Hepatocyte (in vitro differentiated cells): Measurements from ENCODE around the gene RPL18. TPM values are rescaled to one million over a fixed set of nuclear protein-coding genes. Genes with fewer than 3 reads are reported as not detected.

Experiments
- DNase-seq: peaks from one replicate; pipeline ENCODE4 v3.0.0-alpha.2; 2016; ENCODE audit warnings: low spot score
- H2AFZ ChIP-seq: fragments of 200-600 bp; sonication (generic); 2 replicates; pipeline ENCODE4 v1.6.0; 2016; ENCODE audit warnings: antibody characterized with exemption, mild to moderate bottlenecking
- H3K27ac ChIP-seq: fragments of 200-600 bp; sonication (generic); 2 replicates; pipeline ENCODE4 v1.5.1; 2016; ENCODE audit warnings: mild to moderate bottlenecking
- H3K27me3 ChIP-seq: fragments of 200-600 bp; sonication (generic); 2 replicates; pipeline ENCODE4 v1.6.1; 2016
- H3K36me3 ChIP-seq: fragments of 200-600 bp; sonication (generic); replicated peaks from 2 replicates; pipeline ENCODE4 v1.5.1; 2016; ENCODE audit warnings: low read depth; ENCODE audit not compliant: insufficient read depth
- H3K4me1 ChIP-seq: fragments of 200-600 bp; sonication (generic); 2 replicates; pipeline ENCODE4 v1.5.1; 2016; ENCODE audit warnings: mild to moderate bottlenecking, moderate library complexity; ENCODE audit not compliant: insufficient read depth
- H3K4me2 ChIP-seq: fragments of 200-600 bp; sonication (generic); 2 replicates; pipeline ENCODE4 v1.6.0; 2016
- H3K4me3 ChIP-seq: fragments of 200-600 bp; sonication (generic); 2 replicates; pipeline ENCODE4 v1.5.1; 2016; ENCODE audit warnings: mild to moderate bottlenecking
- H3K79me2 ChIP-seq: fragments of 200-600 bp; sonication (generic); 2 replicates; pipeline ENCODE4 v1.6.0; 2017; ENCODE audit warnings: mild to moderate bottlenecking
- H3K9me2 ChIP-seq: fragments of 200-600 bp; sonication (generic); replicated peaks from 2 replicates; pipeline ENCODE4 v1.6.0; 2017; ENCODE audit warnings: mild to moderate bottlenecking; ENCODE audit not compliant: insufficient read depth
- H3K9me3 ChIP-seq: fragments of 200-600 bp; sonication (generic); 2 replicates; pipeline ENCODE4 v1.5.1; 2016; ENCODE audit warnings: low read depth, mild to moderate bottlenecking
- H4K20me1 ChIP-seq: fragments of 200-600 bp; sonication (generic); 2 replicates; pipeline ENCODE4 v1.6.0; 2016; ENCODE audit warnings: mild to moderate bottlenecking; ENCODE audit not compliant: insufficient read depth, poor library complexity, severe bottlenecking
- EZH2 ChIP-seq: fragments of 200-600 bp; sonication (generic); IDR thresholded peaks from 2 replicates; pipeline ENCODE4 v1.6.1; 2016; ENCODE audit warnings: antibody characterized with exemption, mild to moderate bottlenecking, borderline replicate concordance
- EZH2phosphoT487 ChIP-seq: fragments of 200-600 bp; sonication (generic); IDR thresholded peaks from one replicate; pipeline ENCODE4 v1.6.1; 2018; ENCODE audit warnings: antibody characterized with exemption, mild to moderate bottlenecking, low read depth, moderate library complexity; ENCODE audit not compliant: unreplicated experiment, severe bottlenecking
- WGBS: methylation state at CpG from one replicate; pipeline ENCODE4 v1.1.6; 2016; ENCODE audit warnings: low lambda C conversion rate; ENCODE audit errors: missing lambda C conversion rate; 5-methylcytosine and 5-hydroxymethylcytosine counted together
- polyA plus RNA-seq: library from polyadenylated mRNA; unstranded; fragments of >200 nt; fragmentation: Nextera tagmentation; extraction: Ambion mirVana; gene quantifications from 2 replicates; pipeline ENCODE4 v1.2.1, GENCODE V29; 2016
- total RNA-seq: library from RNA; depleted of rRNA; stranded (reverse); fragments of >200 nt; gene quantifications from 2 replicates; pipeline ENCODE4 v1.2.3, GENCODE V29; 2014
- TF ChIP-seq, protein P1 (sequence below): fragments of 200-600 bp; sonication (generic); IDR thresholded peaks from 2 replicates; pipeline ENCODE4 v1.5.1; 2016; ENCODE audit warnings: antibody characterized with exemption, mild to moderate bottlenecking; ENCODE audit not compliant: poor library complexity

Gene RPL18
- total and polyA plus RNA-seq, 2 experiments from 2014 or later, result 623 to 1,372 TPM

DNA sequence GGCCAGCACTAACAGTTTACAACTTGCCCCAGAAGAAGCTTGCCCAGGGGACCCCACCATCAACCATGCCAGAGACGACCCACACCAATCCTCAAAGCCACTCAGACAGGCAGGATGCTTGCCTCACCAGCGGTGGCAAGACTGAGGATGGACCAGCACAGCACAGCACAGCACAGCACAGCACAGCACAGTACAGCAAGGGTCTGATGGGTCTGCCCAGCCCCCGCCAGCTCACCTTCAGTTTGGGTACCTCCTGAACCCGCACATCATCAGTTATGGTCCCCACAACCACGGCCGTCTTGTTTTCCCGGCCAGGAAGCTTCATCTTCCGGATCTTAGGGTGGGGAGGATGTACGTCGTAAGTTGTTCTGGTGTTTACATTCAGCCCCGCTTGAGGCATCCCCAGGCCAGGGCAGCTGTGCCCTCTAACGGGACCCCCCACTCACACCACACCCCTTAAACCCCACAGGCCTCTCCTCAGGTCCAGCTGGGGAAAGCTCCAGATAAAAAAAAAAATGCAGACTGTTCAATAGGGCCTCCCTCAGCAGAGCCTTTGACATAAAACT lies 2.4 kb downstream of the RPL18 start:
- Histone ChIP-seq H3K9me2 (no peaks in the 10 kb centered on the region), H4K20me1 (peaks cover 34% of the 10 kb centered on the region), H3K79me2 (peaks cover 40% of the 10 kb centered on the region), H2AFZ (no peak overlapping the region), H3K4me2 (peak overlapping the region; percentile 99), H3K27ac (peak overlapping the region; percentile 86), H3K4me3 (no peak overlapping the region), H3K4me1 (peaks cover 29% of the 10 kb centered on the region), H3K9me3 (no peaks in the 10 kb centered on the region), H3K36me3 (no peaks in the 10 kb centered on the region), H3K27me3 (no peaks in the 10 kb centered on the region)
- WGBS, result 85% methylated on average over 12 of the region's 12 CpGs
- TF ChIP-seq, protein P1, sequence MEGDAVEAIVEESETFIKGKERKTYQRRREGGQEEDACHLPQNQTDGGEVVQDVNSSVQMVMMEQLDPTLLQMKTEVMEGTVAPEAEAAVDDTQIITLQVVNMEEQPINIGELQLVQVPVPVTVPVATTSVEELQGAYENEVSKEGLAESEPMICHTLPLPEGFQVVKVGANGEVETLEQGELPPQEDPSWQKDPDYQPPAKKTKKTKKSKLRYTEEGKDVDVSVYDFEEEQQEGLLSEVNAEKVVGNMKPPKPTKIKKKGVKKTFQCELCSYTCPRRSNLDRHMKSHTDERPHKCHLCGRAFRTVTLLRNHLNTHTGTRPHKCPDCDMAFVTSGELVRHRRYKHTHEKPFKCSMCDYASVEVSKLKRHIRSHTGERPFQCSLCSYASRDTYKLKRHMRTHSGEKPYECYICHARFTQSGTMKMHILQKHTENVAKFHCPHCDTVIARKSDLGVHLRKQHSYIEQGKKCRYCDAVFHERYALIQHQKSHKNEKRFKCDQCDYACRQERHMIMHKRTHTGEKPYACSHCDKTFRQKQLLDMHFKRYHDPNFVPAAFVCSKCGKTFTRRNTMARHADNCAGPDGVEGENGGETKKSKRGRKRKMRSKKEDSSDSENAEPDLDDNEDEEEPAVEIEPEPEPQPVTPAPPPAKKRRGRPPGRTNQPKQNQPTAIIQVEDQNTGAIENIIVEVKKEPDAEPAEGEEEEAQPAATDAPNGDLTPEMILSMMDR, result no peak
- TF ChIP-seq EZH2 (no peak), EZH2phosphoT487 (no peak)
- no peak for DNase-seq

DNA sequence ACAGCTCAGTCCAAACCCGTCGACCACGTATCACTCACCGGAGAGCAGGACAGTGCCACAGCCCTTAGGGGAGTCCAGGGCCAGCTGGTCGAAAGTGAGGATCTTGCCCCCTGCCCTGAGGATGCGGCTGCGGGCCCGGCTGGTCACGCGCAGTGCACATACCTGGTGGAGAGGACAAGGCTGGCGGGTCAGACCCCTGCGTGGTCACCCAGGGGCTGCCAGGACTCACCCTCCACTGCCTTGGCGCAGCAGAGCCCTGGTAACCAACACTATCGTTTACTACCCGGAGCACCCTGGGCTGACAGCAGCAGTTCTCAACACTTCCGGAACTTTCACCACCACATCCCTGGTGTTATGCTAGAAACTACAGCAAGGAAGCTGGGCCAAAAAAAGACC lies 2.9 kb downstream of the RPL18 start:
- 96% methylated on average over 16 of the region's 16 CpGs for WGBS
- TF ChIP-seq EZH2phosphoT487, result no peak
- no peak for TF ChIP-seq EZH2
- TF ChIP-seq, protein P1, result no peak
- Histone ChIP-seq H3K36me3 (no peaks in the 10 kb centered on the region), H3K79me2 (peaks cover 40% of the 10 kb centered on the region), H2AFZ (no peak overlapping the region), H3K9me2 (no peaks in the 10 kb centered on the region), H3K4me3 (no peak overlapping the region), H3K27me3 (no peaks in the 10 kb centered on the region), H3K27ac (peak overlapping the region; percentile 86), H3K4me1 (peaks cover 29% of the 10 kb centered on the region), H3K4me2 (peak overlapping the region; percentile 99), H4K20me1 (peaks cover 34% of the 10 kb centered on the region), H3K9me3 (no peaks in the 10 kb centered on the region)
- peak; percentile 3 for DNase-seq

DNA sequence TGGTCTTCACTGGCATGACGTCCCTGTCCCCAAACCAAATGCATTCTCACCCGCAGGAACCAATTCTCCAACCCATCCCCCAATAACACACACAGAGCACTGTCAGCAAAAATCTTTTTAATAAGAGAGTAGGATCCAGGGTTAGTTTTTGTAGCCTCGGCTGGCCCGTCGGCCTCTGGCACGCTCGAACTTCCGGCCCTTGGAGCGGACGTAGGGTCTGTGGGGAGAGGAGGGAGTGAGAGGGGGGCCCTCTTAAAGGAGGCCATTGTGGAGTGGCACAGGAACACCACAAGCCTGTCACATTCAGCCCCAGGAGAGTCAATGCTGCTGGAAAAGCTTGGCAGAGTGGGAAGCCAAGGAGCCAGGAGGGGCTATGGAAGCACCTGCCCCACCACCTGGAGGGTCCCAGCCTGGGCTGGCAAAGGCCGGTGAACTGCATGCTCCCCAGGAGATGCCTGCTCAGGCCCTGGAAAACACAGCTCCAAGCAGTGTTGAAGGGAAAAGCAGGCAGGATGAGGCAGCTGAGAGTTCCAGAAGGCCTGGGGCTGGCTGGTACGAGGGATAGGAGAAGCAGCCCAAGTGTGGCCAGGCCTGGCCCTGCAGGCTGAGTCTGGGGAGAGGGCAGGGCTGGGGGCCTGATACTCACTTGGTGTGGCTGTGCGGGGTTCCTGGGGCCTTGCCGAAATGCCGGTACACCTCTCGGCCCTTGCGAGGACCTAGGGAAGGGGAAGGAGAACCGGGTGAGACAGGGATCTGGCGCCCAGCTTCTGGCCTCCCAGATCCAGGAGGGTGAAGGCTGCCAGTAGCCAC lies 3.5 kb downstream of the RPL18 start:
- peaks cover 34% of the 10 kb centered on the region for H4K20me1 ChIP-seq
- DNase-seq, result peak; percentile 6
- peaks cover 40% of the 10 kb centered on the region for H3K79me2 ChIP-seq
- no peaks in the 10 kb centered on the region for H3K9me2 ChIP-seq
- H3K4me1 ChIP-seq, result peaks cover 29% of the 10 kb centered on the region
- H3K4me2 ChIP-seq, result peak overlapping the region; percentile 99
- no peak overlapping the region for H3K4me3 ChIP-seq
- TF ChIP-seq EZH2 (no peak), EZH2phosphoT487 (no peak)
- TF ChIP-seq, protein P1, result no peak
- H2AFZ ChIP-seq, result no peak overlapping the region
- H3K9me3 ChIP-seq, result no peaks in the 10 kb centered on the region
- 84% methylated on average over 18 of the region's 19 CpGs for WGBS
- no peaks in the 10 kb centered on the region for H3K27me3 ChIP-seq
- no peaks in the 10 kb centered on the region for H3K36me3 ChIP-seq
- peak overlapping the region; percentile 86 for H3K27ac ChIP-seq
